OCI-M2 (cell line): ENCODE measurements around the gene ATRNL1.
"Not testable (repeated sequence)": the region's sequence is repeated elsewhere in the genome, so short reads cannot be mapped to it uniquely, and the experiment has no call there.

Experiments used
- DNase-seq: peaks from one replicate; lab custom pipeline; 2025; ENCODE audit not compliant: unreplicated experiment; lab: John Stamatoyannopoulos, UW

The ATRNL1 gene

GRCh38 chr10:115711306-115711705 lies 618.1 kb downstream of the ATRNL1 start:
- DNase-seq, result no peak

- DNase-seq, result no peak
Observed at GRCh38 chr10:115720121-115720520, 627.0 kb downstream of the ATRNL1 start.

- DNase-seq, result no peak
Observed at GRCh38 chr10:115727129-115727528, 634.0 kb downstream of the ATRNL1 start.

- DNase-seq, result no peak
Observed at GRCh38 chr10:115744089-115744488, 650.9 kb downstream of the ATRNL1 start.

GRCh38 chr10:115745943-115746342 lies 652.8 kb downstream of the ATRNL1 start:
- DNase-seq, result no peak

GRCh38 chr10:115747811-115748210 lies 654.6 kb downstream of the ATRNL1 start:
- no peak for DNase-seq

- not testable (repeated sequence) for DNase-seq
Observed at GRCh38 chr10:115758488-115758887, 665.3 kb downstream of the ATRNL1 start.

GRCh38 chr10:115760131-115760530 lies 667.0 kb downstream of the ATRNL1 start:
- DNase-seq, result no peak

- no peak for DNase-seq
Observed at GRCh38 chr10:115761166-115761565, 668.0 kb downstream of the ATRNL1 start.

- no peak for DNase-seq
Observed at GRCh38 chr10:115762029-115762428, 668.9 kb downstream of the ATRNL1 start.

- no peak for DNase-seq
Observed at GRCh38 chr10:115771755-115772154, 678.6 kb downstream of the ATRNL1 start.

- DNase-seq, result no peak
Observed at GRCh38 chr10:115772606-115773005, 679.4 kb downstream of the ATRNL1 start.

GRCh38 chr10:115773832-115774231 lies 680.7 kb downstream of the ATRNL1 start:
- no peak for DNase-seq

- DNase-seq, result no peak
Observed at GRCh38 chr10:115774721-115775120, 681.6 kb downstream of the ATRNL1 start.

- DNase-seq, result no peak
Observed at GRCh38 chr10:115777646-115778045, 684.5 kb downstream of the ATRNL1 start.

- DNase-seq, result no peak
Observed at GRCh38 chr10:115790220-115790619, 697.1 kb downstream of the ATRNL1 start.

GRCh38 chr10:115795964-115796363 lies 702.8 kb downstream of the ATRNL1 start:
- DNase-seq, result no peak

- no peak for DNase-seq
Observed at GRCh38 chr10:115801457-115801856, 708.3 kb downstream of the ATRNL1 start.

- no peak for DNase-seq
Observed at GRCh38 chr10:115801992-115802391, 708.8 kb downstream of the ATRNL1 start.

GRCh38 chr10:115802911-115803310 lies 709.7 kb downstream of the ATRNL1 start:
- no peak for DNase-seq

GRCh38 chr10:115814542-115814941 lies 721.4 kb downstream of the ATRNL1 start:
- no peak for DNase-seq

- DNase-seq, result no peak
Observed at GRCh38 chr10:115818012-115818411, 724.8 kb downstream of the ATRNL1 start.

- DNase-seq, result no peak
Observed at GRCh38 chr10:115826396-115826795, 733.2 kb downstream of the ATRNL1 start.
